IPS DF 6.9 (cell line): ENCODE data around the gene SLC38A3.

Experiments used
- DNase-seq: peaks from one replicate; pipeline ENCODE4 v3.0.0-alpha.2; 2013; ENCODE audit warnings: low read depth, low spot score
- H3K27ac ChIP-seq: one replicate; pipeline ENCODE4 v1.5.1; 2013; ENCODE audit warnings: low read length, control low read depth
- H3K27me3 ChIP-seq: 2 replicates; pipeline ENCODE4 v1.6.1; 2013; ENCODE audit warnings: mild to moderate bottlenecking, low read length; ENCODE audit not compliant: control insufficient read depth, insufficient read depth
- H3K36me3 ChIP-seq: 2 replicates; pipeline ENCODE4 v1.6.1; 2013; ENCODE audit warnings: low read length; ENCODE audit not compliant: control insufficient read depth, insufficient read depth
- H3K4me1 ChIP-seq: 2 replicates; pipeline ENCODE4 v1.6.1; 2013; ENCODE audit warnings: low read length; ENCODE audit not compliant: control insufficient read depth, insufficient read depth
- H3K4me3 ChIP-seq: 2 replicates; pipeline ENCODE4 v1.5.1; 2013; ENCODE audit warnings: mild to moderate bottlenecking, low read length
- H3K9me3 ChIP-seq: 2 replicates; pipeline ENCODE4 v1.6.1; 2013; ENCODE audit warnings: low read length, inconsistent platforms; ENCODE audit not compliant: control insufficient read depth, insufficient read depth
- WGBS: extraction: QIAGEN DNeasy Blood & Tissue Kit; methylation state at CpG from one replicate; pipeline ENCODE4 v1.1.7; 2013; ENCODE audit warnings: mixed read lengths, missing lambda C conversion rate; ENCODE audit not compliant: insufficient read length, insufficient coverage; 5-methylcytosine and 5-hydroxymethylcytosine counted together

SLC38A3 gene

GRCh38 chr3:50192124-50192523 is 12.9 kb upstream of the SLC38A3 start:
- DNase-seq: no peak
- no peaks in the 10 kb centered on the region for H3K27me3 ChIP-seq
- no peak overlapping the region for H3K27ac ChIP-seq
- no peak overlapping the region for H3K4me3 ChIP-seq
- no peaks in the 10 kb centered on the region for H3K9me3 ChIP-seq
- no CpG with 5 or more reads among the region's 8 CpGs for WGBS
- H3K36me3 ChIP-seq: no peaks in the 10 kb centered on the region
- peaks cover 8% of the 10 kb centered on the region for H3K4me1 ChIP-seq

- H3K4me3 ChIP-seq: no peak overlapping the region
- WGBS: no CpG with 5 or more reads among the region's 21 CpGs
- H3K4me1 ChIP-seq: peaks cover 8% of the 10 kb centered on the region
- no peaks in the 10 kb centered on the region for H3K9me3 ChIP-seq
- DNase-seq: peak; percentile 88
- H3K27ac ChIP-seq: no peak overlapping the region
- H3K36me3 ChIP-seq: no peaks in the 10 kb centered on the region
- no peaks in the 10 kb centered on the region for H3K27me3 ChIP-seq
These were observed 12.4 kb upstream of the SLC38A3 start for GRCh38 chr3:50192689-50193141.

GRCh38 chr3:50193286-50193685 is 11.8 kb upstream of the SLC38A3 start:
- WGBS: no CpG with 5 or more reads among the region's 36 CpGs
- H3K4me1 ChIP-seq: peaks cover 8% of the 10 kb centered on the region

DNA sequence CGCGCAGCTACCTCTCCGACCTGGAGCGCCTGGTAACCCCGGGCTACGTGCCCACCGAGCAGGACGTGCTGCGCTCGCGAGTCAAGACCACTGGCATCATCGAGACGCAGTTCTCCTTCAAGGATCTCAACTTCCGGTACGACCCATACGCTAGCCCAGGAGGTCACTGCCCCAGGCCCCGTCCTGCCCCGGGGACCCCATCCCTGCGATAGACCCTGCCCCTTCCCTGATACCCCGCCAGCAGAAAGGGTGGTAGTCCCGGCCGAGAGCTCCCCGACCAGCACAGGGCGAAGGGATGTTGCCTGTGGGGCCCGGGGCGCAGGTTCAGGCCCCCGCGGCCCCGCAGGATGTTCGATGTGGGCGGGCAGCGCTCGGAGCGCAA is 11.3 kb upstream of the SLC38A3 start:
- Histone ChIP-seq H3K4me3 (no peak overlapping the region), H3K36me3 (no peaks in the 10 kb centered on the region), H3K27me3 (no peaks in the 10 kb centered on the region), H3K9me3 (no peaks in the 10 kb centered on the region), H3K4me1 (peaks cover 8% of the 10 kb centered on the region), H3K27ac (no peak overlapping the region)
- no peak for DNase-seq
- no CpG with 5 or more reads among the region's 34 CpGs for WGBS

More at GRCh38 chr3:50193286-50193685, 11.8 kb upstream of the SLC38A3 start:
- DNase-seq: no peak
- Histone ChIP-seq H3K36me3 (no peaks in the 10 kb centered on the region), H3K4me3 (no peak overlapping the region), H3K27me3 (no peaks in the 10 kb centered on the region), H3K27ac (no peak overlapping the region), H3K9me3 (no peaks in the 10 kb centered on the region)

- no peak overlapping the region for H3K4me3 ChIP-seq
These were observed 10.8 kb upstream of the SLC38A3 start for GRCh38 chr3:50194128-50194902.

GRCh38 chr3:50194903-50195500 is 10.1 kb upstream of the SLC38A3 start:
- Histone ChIP-seq H3K9me3 (no peaks in the 10 kb centered on the region), H3K27me3 (no peaks in the 10 kb centered on the region), H3K4me1 (peaks cover 8% of the 10 kb centered on the region), H3K27ac (no peak overlapping the region), H3K4me3 (no peak overlapping the region), H3K36me3 (no peaks in the 10 kb centered on the region)
- WGBS: no CpG with 5 or more reads among the region's 14 CpGs
- no peak for DNase-seq

More at GRCh38 chr3:50194128-50194902, 10.8 kb upstream of the SLC38A3 start:
- no CpG with 5 or more reads among the region's 70 CpGs for WGBS
- H3K4me1 ChIP-seq: peaks cover 8% of the 10 kb centered on the region
- no peaks in the 10 kb centered on the region for H3K27me3 ChIP-seq
- H3K27ac ChIP-seq: no peak overlapping the region
- DNase-seq: no peak
- no peaks in the 10 kb centered on the region for H3K36me3 ChIP-seq
- no peaks in the 10 kb centered on the region for H3K9me3 ChIP-seq

DNA sequence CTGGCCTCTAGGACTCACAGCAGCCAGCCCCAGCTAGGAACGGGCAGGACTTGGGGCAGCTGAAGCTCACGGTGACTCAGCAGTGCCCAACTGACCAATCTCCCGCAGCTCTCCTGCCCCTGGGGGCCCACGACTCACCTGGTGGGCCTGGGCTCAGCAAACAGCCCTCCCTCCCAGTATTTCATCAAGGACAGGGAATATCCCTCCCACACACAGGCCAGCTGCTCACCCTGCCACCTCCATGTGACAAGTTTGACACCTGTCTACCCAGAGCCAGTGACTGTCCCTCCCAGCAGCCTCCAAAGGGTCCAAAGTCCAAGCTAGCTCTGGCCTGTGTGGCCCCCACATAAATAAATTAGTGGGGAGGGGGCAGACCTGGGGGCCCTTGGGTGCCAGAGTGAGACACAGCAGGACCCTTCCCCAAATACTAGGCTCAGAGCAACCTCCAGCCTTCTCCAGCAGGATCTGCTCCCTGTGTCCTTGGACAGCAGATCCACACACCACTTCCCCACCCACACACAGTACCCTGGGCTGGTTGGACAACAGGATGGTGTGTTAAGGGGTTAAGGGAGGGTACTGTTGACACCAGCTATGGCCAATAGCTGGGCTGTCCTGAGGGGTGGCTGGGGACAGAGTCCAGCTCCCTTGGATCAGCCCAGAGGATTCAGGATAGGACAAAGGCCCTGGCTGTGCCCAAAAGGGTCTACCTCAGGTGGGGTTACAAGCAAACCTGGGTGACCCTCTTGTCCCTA is 9.4 kb upstream of the SLC38A3 start:
- Histone ChIP-seq H3K9me3 (no peaks in the 10 kb centered on the region), H3K36me3 (no peaks in the 10 kb centered on the region), H3K27me3 (no peaks in the 10 kb centered on the region), H3K4me1 (peaks cover 8% of the 10 kb centered on the region), H3K27ac (no peak overlapping the region), H3K4me3 (no peak overlapping the region)
- no CpG with 5 or more reads among the region's 4 CpGs for WGBS
- no peak for DNase-seq

- no peaks in the 10 kb centered on the region for H3K27me3 ChIP-seq
- H3K27ac ChIP-seq: no peak overlapping the region
- peaks cover 8% of the 10 kb centered on the region for H3K4me1 ChIP-seq
- no peak for DNase-seq
- no peaks in the 10 kb centered on the region for H3K9me3 ChIP-seq
- no peaks in the 10 kb centered on the region for H3K36me3 ChIP-seq
- WGBS: no CpG with 5 or more reads among the region's 6 CpGs
- no peak overlapping the region for H3K4me3 ChIP-seq
These were observed 8.7 kb upstream of the SLC38A3 start for GRCh38 chr3:50196253-50196801.

DNA sequence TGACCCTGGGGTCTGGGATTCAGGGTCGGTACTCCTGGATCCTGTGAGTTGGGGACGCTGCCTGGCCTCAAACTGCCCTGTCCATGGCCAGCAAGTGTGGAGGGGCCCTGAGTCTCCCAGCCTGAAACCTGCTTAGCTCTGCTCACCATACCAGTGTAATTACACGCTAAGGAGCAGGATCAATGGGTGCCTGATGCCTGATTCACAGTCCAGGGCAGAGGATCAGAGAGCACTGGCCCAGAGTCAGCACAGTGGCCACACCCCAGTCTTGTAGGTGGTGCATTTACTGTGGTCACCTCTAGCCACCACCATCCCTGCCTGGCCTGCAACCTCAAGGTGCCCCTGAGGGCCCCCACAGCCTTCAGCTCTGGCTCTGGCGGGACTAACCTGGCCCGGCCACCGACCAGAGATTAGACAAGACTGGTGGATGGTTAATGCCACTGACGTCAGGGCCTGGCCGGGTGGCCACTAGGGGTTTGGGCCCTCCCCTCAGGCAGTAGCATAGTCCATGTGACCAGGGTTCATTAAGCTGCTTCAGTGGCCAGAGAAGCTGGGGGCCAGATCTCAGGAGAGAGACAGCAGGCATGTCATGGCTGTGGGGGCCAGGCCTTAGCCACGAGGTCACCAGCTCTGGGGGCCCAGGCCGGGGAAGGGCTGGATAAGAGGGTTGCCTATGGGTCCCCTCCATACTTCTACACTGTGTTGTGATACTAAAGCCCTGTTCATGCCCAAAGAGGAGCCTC is 3.3 kb upstream of the SLC38A3 start:
- WGBS: no CpG with 5 or more reads among the region's 10 CpGs
- no peak overlapping the region for H3K27ac ChIP-seq
- no peaks in the 10 kb centered on the region for H3K36me3 ChIP-seq
- DNase-seq: no peak
- peaks cover 4% of the 10 kb centered on the region for H3K4me1 ChIP-seq
- no peak overlapping the region for H3K4me3 ChIP-seq
- H3K9me3 ChIP-seq: no peaks in the 10 kb centered on the region
- peaks cover 3% of the 10 kb centered on the region; the same call in 1 of the 2 replicates for H3K27me3 ChIP-seq
